ENCODE data around the gene VWA8.

The VWA8 gene

DNA sequence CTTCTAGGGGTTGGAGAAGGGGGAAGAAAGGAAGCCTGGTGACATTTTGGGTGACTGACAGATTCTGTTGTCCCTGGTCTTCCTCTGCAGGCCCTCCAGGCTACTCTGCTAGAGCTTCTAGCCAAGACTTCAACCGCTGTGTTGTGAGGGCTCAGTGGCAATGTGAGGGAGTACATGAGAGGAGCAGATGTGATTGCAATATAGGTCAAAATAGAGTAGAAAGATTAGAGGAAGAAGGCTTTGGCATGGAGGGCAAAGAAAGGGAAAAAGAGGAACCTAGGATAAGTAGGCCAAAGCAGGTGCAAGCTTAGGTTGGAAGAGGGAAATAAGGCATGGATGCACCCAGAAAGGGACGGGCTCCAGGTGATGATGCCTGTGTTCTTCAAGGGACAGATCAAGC lies 286.7 kb downstream of the VWA8 start:
- Histone ChIP-seq H3K36me3 (ENCODE audit: control insufficient read depth, insufficient read depth, low read length) (peaks cover 2% of the 10 kb centered on the region), H3K27me3 (ENCODE audit: control insufficient read depth, insufficient read depth, low read length) (no peaks in the 10 kb centered on the region), H3K27ac (ENCODE audit: low read depth, low read length) (no peak overlapping the region), H3K4me3 (ENCODE audit: low read length) (no peak overlapping the region), H3K4me1 (ENCODE audit: control insufficient read depth, insufficient read depth, low read length) (peaks cover 12% of the 10 kb centered on the region), H3K9ac (ENCODE audit: low read length) (no peak overlapping the region)

DNA sequence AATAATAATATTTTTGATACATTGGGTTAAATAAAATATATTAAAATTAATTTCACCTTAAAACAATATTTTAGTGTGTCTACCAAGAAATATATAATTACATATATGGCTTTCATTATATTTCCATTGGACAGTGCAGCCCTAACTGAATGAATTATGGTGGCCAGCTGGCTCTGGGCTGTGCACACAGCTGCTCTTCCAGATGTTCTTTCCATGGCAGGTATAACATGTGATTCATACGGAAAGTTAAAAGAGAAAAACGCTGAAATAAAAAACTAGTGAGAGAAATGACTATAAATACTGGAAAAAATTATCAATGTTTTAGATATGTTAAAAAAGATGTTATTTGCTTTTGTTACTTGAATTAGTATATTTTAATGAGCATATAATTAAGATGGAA lies 287.3 kb downstream of the VWA8 start:
- no peaks in the 10 kb centered on the region for H3K27me3 ChIP-seq (ENCODE audit: control insufficient read depth, insufficient read depth, low read length)
- H3K36me3 ChIP-seq (ENCODE audit: control insufficient read depth, insufficient read depth, low read length) = peaks cover 2% of the 10 kb centered on the region
- no peak overlapping the region for H3K4me3 ChIP-seq (ENCODE audit: low read length)
- H3K27ac ChIP-seq (ENCODE audit: low read depth, low read length) = no peak overlapping the region
- H3K4me1 ChIP-seq (ENCODE audit: control insufficient read depth, insufficient read depth, low read length) = peaks cover 8% of the 10 kb centered on the region
- H3K9ac ChIP-seq (ENCODE audit: low read length) = no peak overlapping the region

DNA sequence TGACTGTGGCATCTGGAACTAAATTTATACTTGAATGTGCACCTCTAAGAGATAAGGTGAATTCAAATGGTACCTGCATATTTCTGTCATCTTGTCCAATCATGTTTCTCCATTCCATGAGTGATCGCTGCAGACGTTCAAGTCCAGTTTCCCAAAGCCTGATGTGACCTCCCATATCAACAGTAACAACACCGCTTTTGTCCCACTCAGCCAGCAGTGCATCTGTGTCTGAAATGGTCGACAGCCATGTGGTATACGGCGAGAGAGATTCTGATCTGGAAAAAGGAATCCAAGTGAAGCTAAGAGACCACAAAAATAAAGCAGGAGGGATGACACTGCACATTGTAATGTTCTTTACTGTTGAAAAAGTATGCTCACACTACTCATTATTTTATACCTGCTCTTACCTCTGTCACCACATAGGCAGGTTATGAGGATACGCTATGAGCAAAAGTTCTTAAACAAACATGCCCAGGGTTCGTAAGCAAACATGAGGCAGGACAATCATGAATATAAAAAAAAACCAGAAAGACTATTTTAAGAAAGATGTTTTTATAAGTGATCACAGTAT lies 290.0 kb downstream of the VWA8 start:
- Histone ChIP-seq H3K9ac (ENCODE audit: low read length) (no peak overlapping the region), H3K4me1 (ENCODE audit: control insufficient read depth, insufficient read depth, low read length) (no peaks in the 10 kb centered on the region), H3K4me3 (ENCODE audit: low read length) (no peak overlapping the region), H3K36me3 (ENCODE audit: control insufficient read depth, insufficient read depth, low read length) (no peaks in the 10 kb centered on the region), H3K27ac (ENCODE audit: low read depth, low read length) (no peak overlapping the region), H3K27me3 (ENCODE audit: control insufficient read depth, insufficient read depth, low read length) (no peaks in the 10 kb centered on the region)

DNA sequence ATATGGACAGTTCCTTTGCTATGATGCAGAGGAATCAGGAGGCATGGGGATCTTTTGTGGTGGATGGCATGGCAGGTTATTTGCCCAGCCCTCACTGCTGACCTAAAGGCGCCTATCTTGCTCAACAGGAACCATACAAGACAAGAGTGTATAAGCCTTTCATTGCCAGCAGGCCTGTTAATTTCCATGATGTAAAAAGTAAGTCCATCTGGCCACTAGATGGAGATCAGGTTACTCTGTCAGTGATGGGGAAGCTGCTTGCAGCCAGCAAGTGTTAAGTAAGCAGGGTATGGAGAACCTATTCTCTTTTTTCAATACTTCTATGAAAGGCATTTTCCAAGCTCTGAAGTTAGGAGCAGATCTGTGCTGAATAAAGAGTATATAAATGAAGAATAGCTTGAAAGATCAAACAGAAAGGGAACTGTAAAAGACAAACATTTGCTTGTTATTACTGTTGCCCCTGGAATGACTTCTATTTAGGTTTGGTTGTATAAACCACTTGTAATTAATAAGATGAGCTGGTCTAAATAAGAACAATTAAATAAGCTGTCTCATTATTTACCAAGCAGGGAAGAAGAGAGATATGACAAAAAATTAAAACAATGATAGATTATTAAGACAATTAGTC lies 292.7 kb downstream of the VWA8 start:
- Histone ChIP-seq H3K9ac (ENCODE audit: low read length) (no peak overlapping the region), H3K27me3 (ENCODE audit: control insufficient read depth, insufficient read depth, low read length) (no peaks in the 10 kb centered on the region)

DNA sequence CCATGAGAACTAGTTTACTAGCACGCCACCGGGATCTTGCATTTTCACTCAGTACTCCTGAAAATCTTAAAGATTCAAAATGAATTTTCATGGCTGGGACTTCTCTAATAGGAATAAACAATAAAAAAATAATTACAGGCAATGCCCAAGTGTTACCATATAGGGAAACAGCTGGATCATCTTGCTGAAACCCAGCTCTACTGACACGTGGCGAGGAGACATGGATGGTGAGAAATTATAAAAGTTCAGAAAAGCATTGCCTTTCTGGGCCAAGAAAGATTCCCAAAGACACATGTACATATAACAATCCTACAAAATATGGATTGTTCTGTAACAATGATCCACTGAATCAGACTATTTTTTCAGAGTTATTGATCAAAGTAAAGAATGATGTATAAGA lies 294.3 kb downstream of the VWA8 start:
- no peaks in the 10 kb centered on the region for H3K36me3 ChIP-seq (ENCODE audit: control insufficient read depth, insufficient read depth, low read length)
- no peak overlapping the region for H3K4me3 ChIP-seq (ENCODE audit: low read length)
- no peak overlapping the region for H3K9ac ChIP-seq (ENCODE audit: low read length)
- H3K27ac ChIP-seq (ENCODE audit: low read depth, low read length) = no peak overlapping the region
- peaks cover 5% of the 10 kb centered on the region for H3K4me1 ChIP-seq (ENCODE audit: control insufficient read depth, insufficient read depth, low read length)
- H3K27me3 ChIP-seq (ENCODE audit: control insufficient read depth, insufficient read depth, low read length) = no peaks in the 10 kb centered on the region

More for the DNA sequence above, 292.7 kb downstream of the VWA8 start:
- H3K27ac ChIP-seq (ENCODE audit: low read depth, low read length) = no peak overlapping the region
- H3K36me3 ChIP-seq (ENCODE audit: control insufficient read depth, insufficient read depth, low read length) = no peaks in the 10 kb centered on the region
- peaks cover 5% of the 10 kb centered on the region for H3K4me1 ChIP-seq (ENCODE audit: control insufficient read depth, insufficient read depth, low read length)
- no peak overlapping the region for H3K4me3 ChIP-seq (ENCODE audit: low read length)

DNA sequence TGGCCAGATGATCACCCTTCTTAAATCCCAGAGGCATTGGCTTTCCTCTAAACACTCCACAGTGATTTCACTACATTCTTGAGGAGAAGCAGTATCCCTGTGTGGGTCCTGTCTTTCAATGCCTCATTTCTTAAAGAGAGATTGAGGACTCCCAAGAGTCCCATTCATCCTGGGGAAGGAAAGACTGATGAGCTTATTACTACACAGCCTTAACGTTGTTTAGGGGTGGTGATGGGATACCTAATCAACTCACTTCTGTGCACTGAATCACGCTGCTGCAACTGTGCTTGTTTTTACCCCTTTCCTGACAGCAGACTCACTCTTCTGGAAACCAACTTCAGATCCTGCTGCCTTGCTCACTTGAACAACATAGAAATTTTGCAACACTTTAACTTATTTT lies 300.5 kb downstream of the VWA8 start:
- no peaks in the 10 kb centered on the region for H3K36me3 ChIP-seq (ENCODE audit: control insufficient read depth, insufficient read depth, low read length)
- H3K4me1 ChIP-seq (ENCODE audit: control insufficient read depth, insufficient read depth, low read length) = peaks cover 5% of the 10 kb centered on the region
- no peak overlapping the region for H3K4me3 ChIP-seq (ENCODE audit: low read length)
- no peaks in the 10 kb centered on the region for H3K27me3 ChIP-seq (ENCODE audit: control insufficient read depth, insufficient read depth, low read length)
- no peak overlapping the region for H3K27ac ChIP-seq (ENCODE audit: low read depth, low read length)
- H3K9ac ChIP-seq (ENCODE audit: low read length) = no peak overlapping the region

DNA sequence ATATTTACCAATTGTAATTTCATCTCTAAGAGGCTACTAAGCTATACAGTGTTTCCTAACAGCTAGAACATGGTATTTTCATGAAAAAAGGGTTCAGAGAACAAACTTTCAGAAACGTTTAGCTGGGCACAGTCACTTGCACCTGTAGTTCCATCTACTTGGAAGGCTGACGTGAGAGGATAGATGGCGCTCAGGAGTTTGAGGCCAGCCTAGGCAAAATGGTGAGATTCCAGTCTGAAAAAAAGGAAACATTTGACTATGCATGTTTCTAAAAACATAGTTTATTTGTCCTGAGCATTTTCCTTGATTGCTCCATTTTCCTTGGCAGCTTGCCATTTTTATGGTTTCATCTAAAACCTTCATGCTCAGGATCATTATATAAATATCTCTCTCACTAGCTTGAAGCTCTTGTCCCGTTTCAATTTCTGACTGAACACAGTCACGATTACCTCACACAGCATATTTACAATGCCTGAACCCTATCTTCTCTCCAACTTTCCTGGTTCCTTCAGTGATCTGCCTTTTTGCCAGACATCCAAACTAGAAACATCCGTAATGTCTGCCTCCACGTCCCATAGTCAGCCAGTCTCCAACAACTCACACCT lies 302.8 kb downstream of the VWA8 start:
- H3K36me3 ChIP-seq (ENCODE audit: control insufficient read depth, insufficient read depth, low read length) = no peaks in the 10 kb centered on the region
- H3K27me3 ChIP-seq (ENCODE audit: control insufficient read depth, insufficient read depth, low read length) = no peaks in the 10 kb centered on the region
- H3K9ac ChIP-seq (ENCODE audit: low read length) = no peak overlapping the region
- H3K4me1 ChIP-seq (ENCODE audit: control insufficient read depth, insufficient read depth, low read length) = no peaks in the 10 kb centered on the region
- no peak overlapping the region for H3K27ac ChIP-seq (ENCODE audit: low read depth, low read length)
- no peak overlapping the region for H3K4me3 ChIP-seq (ENCODE audit: low read length)

GRCh38 chr13:41655997-41656396 lies 304.9 kb downstream of the VWA8 start:
- Histone ChIP-seq H3K27ac (ENCODE audit: low read depth, low read length) (no peak overlapping the region), H3K36me3 (ENCODE audit: control insufficient read depth, insufficient read depth, low read length) (no peaks in the 10 kb centered on the region), H3K27me3 (ENCODE audit: control insufficient read depth, insufficient read depth, low read length) (no peaks in the 10 kb centered on the region), H3K9ac (ENCODE audit: low read length) (no peak overlapping the region), H3K4me3 (ENCODE audit: low read length) (no peak overlapping the region), H3K4me1 (ENCODE audit: control insufficient read depth, insufficient read depth, low read length) (no peaks in the 10 kb centered on the region)

DNA sequence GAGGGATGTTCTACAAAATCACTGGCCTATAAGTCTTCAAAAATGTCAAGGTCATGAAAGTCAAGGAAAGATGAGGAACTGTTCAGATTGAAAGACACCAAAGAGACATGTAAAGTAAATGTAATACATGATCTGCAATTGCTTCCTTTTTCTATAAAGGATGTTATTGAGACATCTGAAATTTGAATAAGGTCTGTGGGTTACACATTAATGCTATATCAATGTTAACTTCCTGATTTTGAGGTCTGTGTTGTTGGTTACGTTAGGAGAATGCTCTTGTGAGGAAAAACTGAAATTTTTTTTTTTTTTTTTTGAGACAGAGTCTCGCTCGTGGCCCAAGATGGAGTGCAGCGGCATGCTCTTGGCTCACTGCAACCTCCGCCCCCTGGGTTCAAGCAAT lies 306.1 kb downstream of the VWA8 start:
- Histone ChIP-seq H3K27me3 (ENCODE audit: control insufficient read depth, insufficient read depth, low read length) (no peaks in the 10 kb centered on the region), H3K27ac (ENCODE audit: low read depth, low read length) (no peak overlapping the region), H3K4me1 (ENCODE audit: control insufficient read depth, insufficient read depth, low read length) (no peaks in the 10 kb centered on the region), H3K4me3 (ENCODE audit: low read length) (no peak overlapping the region), H3K36me3 (ENCODE audit: control insufficient read depth, insufficient read depth, low read length) (no peaks in the 10 kb centered on the region), H3K9ac (ENCODE audit: low read length) (no peak overlapping the region)

GRCh38 chr13:41652735-41653361 lies 308.1 kb downstream of the VWA8 start:
- H3K9ac ChIP-seq (ENCODE audit: low read length) = no peak overlapping the region
- H3K4me1 ChIP-seq (ENCODE audit: control insufficient read depth, insufficient read depth, low read length) = no peaks in the 10 kb centered on the region
- H3K4me3 ChIP-seq (ENCODE audit: low read length) = no peak overlapping the region
- no peaks in the 10 kb centered on the region for H3K36me3 ChIP-seq (ENCODE audit: control insufficient read depth, insufficient read depth, low read length)
- H3K27me3 ChIP-seq (ENCODE audit: control insufficient read depth, insufficient read depth, low read length) = no peaks in the 10 kb centered on the region
- H3K27ac ChIP-seq (ENCODE audit: low read depth, low read length) = no peak overlapping the region

GRCh38 chr13:41651413-41652058 lies 309.4 kb downstream of the VWA8 start:
- Histone ChIP-seq H3K9ac (ENCODE audit: low read length) (no peak overlapping the region), H3K4me1 (ENCODE audit: control insufficient read depth, insufficient read depth, low read length) (no peaks in the 10 kb centered on the region), H3K27me3 (ENCODE audit: control insufficient read depth, insufficient read depth, low read length) (no peaks in the 10 kb centered on the region), H3K36me3 (ENCODE audit: control insufficient read depth, insufficient read depth, low read length) (no peaks in the 10 kb centered on the region), H3K27ac (ENCODE audit: low read depth, low read length) (no peak overlapping the region), H3K4me3 (ENCODE audit: low read length) (no peak overlapping the region)

GRCh38 chr13:41650706-41651105 lies 310.2 kb downstream of the VWA8 start:
- Histone ChIP-seq H3K27me3 (ENCODE audit: control insufficient read depth, insufficient read depth, low read length) (no peaks in the 10 kb centered on the region), H3K9ac (ENCODE audit: low read length) (no peak overlapping the region), H3K36me3 (ENCODE audit: control insufficient read depth, insufficient read depth, low read length) (no peaks in the 10 kb centered on the region), H3K27ac (ENCODE audit: low read depth, low read length) (no peak overlapping the region), H3K4me1 (ENCODE audit: control insufficient read depth, insufficient read depth, low read length) (no peaks in the 10 kb centered on the region), H3K4me3 (ENCODE audit: low read length) (no peak overlapping the region)
